Measurements from ENCODE around the gene NTF3.
"Not testable (repeated sequence)": the region's sequence is repeated elsewhere in the genome, so short reads cannot be mapped to it uniquely, and the experiment has no call there.

The NTF3 gene

DNA sequence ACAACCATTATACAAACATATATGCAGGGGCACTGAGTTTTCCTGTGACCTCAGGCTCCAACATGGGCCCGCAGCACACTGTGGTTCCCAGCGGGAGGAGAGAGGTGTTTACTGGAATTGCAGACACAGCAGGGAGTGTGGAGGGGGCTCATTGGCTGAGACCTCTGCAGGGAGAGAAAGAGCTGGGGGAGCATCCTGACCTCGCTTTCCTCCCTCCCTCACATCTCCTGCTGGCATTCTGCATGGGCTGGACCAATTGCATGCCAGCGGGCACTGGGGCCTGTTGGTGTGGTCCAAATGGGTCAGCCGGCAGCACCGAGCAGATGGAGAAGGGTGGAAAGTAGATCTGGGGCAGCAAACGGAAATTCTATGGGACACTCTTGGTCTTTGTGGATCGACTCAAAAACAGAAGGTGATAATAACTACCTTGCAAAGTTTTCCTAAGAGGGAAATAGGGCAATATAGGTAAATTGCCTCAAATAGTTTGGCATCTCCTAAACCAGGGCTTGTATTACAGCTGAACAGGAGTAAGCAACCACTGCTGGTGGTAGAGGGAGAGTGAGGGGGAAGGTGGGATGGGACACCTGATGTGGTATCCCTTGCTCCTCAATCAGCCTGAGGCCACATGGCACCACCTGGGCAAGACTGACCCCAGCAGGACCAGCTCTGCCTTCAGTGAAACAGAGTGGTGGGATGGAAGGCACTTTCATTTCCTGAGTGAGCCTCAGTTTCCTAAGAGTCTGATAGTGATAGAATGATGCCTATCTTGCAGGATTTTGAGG is 86.9 kb downstream of the NTF3 start:
- in situ Hi-C loops (cut with HindIII; ENCODE audit: low pct_ligation_motif_present, low pct_unique_long_range_greater_than_20kb, low sequenced_read_pairs), result no loop called here
- DNase-seq, result no peak

DNA sequence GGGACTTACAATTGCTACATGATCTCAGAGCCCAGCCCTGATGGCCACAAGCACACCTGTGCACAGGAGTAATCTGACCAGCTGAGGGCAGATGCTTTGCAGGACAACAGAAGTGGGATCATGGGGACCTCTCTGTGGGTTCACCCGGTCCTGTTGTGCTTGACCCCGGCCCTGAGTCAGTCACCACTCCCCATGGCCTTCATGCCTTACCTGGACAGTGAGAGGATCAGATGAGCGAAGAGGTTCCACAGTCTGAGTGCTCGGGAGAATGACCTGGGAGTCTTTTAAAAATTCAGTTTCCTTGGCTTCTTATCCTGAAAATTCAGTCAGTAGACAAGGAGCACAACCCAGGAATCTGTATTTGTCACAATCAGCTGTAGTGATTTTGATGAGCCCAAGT is 88.1 kb downstream of the NTF3 start:
- no peak for DNase-seq
- in situ Hi-C loops (cut with HindIII; ENCODE audit: low pct_ligation_motif_present, low pct_unique_long_range_greater_than_20kb, low sequenced_read_pairs), result no loop called here

DNA sequence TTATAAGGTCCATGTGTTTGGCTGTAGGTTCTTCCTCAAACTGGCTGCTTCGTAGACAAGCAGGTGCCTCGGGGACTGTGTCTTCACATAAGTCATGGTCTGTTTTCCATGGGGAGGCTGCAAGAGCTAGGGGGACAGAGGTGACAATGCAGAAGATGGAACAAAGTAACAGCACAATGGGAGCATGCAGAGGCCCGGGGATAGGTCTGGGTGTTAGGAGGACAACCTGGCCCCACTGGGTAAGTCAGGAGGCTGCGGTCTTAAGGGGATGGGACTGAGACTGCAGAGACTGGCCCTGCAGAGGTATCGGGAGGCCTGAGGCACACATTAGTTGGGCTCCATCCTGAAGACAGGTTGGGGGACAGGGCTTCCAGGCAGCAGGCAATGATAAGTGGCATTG is 88.9 kb downstream of the NTF3 start:
- DNase-seq, result no peak
- in situ Hi-C loops (cut with HindIII; ENCODE audit: low pct_ligation_motif_present, low pct_unique_long_range_greater_than_20kb, low sequenced_read_pairs), result no loop called here

DNA sequence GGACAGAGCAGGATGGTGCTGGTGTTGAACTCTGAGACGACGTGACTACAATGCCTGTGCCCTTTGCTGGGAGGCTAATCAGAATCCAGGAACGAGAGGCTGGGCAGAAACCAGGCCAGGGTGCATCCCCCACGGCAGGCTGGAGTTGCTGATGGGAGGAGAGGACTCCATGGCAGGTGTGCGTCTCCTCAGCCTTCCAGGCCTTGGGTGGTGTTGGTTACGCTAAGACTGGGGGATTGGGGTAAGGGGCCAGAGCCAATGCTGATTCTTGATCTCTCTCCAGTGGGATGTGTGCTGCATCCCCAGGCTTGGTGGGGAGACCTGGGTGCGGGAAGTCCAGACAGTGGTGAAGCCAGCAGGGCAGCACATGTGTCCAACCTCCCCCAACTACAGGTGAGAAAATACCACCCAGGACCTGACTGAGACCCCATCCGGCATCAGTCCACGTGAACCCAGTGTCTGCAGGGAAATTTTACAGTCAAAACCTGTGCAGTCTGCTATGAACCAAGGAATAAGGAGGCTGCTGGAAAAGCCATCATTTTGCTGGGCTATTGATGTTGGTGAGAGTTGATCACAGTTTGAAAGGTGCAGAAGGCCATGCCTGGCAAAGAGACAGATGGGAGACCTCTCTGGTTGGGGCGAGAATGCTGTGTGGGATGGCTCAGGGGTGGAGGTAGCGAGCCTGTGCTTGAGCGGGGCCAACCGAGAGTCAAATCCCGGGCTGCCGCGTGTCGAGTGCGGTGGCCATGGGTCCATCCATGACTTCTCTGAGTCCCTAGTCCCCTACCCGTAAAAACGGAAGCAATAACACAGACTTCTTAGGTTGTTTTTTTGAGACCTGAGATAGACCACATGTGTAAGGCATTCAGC is 89.8 kb downstream of the NTF3 start:
- in situ Hi-C loops (cut with HindIII; ENCODE audit: low pct_ligation_motif_present, low pct_unique_long_range_greater_than_20kb, low sequenced_read_pairs), result no loop called here
- no peak for DNase-seq

DNA sequence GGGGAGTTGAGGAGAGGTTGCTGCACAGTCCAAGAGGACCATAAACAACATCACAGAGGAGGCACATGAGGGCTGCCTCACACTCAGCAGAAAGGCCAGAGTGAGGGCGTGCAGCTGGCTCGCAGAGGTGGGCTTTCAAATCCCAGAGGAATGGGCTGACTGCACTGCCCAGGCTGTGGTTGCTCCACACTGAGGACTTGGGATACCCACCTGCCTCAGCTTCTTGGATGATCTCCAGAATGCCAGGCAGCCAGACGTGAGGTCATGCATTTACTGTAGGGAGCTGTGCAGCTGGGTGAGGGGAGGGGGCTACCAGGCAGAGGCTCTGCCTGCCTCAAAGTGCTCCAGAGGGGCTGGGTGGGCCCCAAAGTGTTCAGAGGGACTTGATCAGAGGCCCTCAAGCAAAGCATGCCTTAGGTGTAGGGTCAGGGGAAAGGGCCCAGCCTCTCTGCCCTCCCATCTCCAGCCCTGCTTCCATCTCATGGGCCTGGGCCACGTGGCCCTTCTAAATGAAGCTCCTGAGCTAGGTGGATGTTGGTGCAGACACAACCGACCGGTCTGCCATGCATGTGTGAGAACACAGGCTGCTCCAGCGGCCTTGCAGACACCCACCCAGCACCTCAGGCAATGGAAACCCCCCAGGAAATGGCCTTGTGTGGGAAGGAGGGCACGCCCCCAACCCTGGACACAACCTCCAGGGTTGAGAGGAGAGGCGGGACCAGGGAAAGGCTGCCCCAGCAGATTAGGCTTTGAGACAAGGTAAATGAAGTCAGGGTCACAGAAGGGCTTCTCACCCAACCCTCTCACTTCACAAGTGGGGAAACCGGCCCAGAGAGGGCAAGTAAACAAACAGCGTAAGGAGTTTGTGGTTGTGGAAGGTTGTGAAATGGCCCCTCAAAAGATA is 90.8 kb downstream of the NTF3 start:
- in situ Hi-C loops (cut with HindIII; ENCODE audit: low pct_ligation_motif_present, low pct_unique_long_range_greater_than_20kb, low sequenced_read_pairs), result no loop called here
- DNase-seq, result no peak

DNA sequence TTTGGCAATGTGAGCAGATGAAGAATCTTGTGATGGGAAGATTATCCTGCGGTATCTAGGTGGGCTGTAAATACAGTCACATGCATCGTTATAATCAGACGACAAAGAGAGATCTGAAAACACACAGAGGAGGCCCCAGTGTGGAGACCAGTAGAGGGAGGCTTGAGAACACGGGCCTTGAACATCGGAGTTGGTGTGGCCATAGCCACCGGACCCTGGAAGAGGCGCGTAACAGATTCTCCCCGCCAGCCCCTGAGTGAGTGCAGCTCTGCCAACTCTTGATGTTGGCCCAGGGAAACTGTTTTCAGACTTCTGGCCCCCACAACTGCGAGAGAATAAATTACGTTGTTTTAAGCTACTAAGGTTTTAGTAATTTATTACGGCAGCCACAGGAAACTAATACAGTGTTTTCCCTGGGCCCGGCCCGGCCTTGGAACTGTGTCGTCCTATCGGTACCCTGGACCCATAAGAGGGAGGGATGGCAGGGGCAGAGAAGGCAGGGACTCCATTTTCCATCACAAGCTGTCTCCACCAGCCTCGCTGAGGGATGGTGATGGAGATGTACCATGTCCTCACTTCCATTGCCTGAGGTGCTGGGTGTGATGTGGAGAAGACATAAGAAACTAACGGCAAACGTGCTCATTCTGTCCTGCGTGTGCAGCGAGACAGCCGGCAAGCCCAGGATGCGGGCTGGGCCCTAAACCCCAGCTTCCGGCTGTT is 91.6 kb downstream of the NTF3 start:
- DNase-seq, result no peak
- in situ Hi-C loops (cut with HindIII; ENCODE audit: low pct_ligation_motif_present, low pct_unique_long_range_greater_than_20kb, low sequenced_read_pairs), result no loop called here

DNA sequence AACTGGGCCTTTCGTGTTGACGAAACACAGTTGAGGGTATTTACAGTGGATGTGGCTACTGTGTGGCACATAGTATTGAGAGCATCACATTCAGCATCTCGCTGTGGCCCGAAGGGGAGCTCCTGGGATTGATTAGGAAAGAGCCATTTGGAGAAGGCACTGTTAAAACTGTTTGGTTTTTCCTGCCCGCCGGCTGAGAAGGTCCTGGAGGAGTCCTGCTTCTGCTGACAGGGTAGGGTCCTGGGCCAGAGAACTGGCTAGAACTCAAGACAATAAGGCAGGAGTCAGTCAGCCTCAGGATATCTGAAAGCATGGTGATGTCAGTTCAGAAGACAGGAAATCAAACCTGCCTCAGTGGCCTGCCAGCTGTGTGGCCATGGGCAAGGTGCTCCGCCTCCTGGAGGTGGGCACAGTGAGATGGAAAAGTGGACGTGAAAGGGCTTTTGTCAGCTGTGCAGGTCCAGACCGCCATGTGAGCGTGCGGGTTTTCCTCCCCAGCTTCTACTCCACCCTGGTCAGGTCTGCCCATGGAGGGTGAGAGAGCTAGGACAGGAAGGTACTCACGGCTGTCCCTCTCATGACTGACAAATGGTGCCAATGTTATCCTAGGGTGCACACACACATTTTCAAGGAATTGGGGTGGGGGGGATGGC is 92.3 kb downstream of the NTF3 start:
- DNase-seq, result no peak
- in situ Hi-C loops (cut with HindIII; ENCODE audit: low pct_ligation_motif_present, low pct_unique_long_range_greater_than_20kb, low sequenced_read_pairs), result no loop called here

DNA sequence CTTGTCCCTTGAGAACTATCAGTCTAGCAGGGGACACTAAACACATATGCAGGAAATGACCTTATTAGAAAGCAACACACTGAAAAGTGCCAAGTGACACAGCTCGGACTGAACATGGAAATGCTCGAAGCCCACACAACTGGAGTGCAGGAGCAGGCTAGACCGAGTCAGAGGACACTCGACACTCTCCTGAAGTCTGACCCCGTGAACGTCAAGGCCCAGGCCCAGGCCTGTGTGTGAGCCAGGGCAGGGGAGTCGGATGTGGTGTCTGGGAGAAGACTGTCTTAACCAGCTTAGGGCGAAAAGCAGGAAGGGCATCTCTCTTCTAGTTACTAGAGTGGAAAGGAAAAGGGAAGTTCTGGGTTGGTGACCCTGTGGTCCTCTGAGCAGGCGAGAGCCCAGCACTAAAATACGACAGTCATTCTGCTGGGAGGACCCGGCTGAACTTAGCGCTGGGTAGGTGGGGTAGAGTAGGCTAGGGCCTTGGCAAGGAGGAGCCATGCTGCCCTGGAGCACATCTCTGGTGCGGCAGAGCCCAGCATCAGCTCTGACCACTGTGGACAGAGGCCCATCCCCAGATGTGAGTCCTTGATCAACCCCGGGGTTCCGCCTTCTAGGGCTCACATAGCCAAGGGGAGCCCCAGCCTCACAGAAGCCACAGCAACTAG is 93.0 kb downstream of the NTF3 start:
- in situ Hi-C loops (cut with HindIII; ENCODE audit: low pct_ligation_motif_present, low pct_unique_long_range_greater_than_20kb, low sequenced_read_pairs), result no loop called here
- DNase-seq, result no peak

DNA sequence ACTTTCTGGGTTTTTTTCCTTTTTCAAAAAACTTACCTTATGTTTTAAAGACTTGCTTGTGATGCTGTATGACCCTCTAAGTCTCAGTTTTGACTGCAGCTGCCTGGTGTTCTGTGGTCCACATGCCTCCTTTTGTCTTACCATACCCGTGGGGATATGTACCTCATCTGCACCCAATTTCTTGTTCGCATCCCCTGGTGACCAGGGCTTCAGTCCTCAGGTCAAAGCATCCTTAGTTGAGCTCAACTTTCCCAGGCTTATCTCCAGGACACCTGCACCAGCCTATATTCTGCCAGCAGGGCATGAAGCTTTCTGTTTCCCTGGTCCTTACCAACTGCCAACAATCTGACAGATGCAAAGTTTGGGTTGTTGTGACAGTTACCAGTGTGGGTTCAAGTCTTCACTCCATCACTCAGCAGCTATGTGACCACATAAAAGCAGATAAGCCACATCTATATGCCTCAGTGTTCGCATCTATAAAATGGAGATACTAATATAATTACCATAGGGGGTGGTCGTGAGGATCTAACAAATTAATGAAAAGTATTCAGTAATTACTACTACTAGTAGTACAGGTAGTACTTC is 94.0 kb downstream of the NTF3 start:
- in situ Hi-C loops (cut with HindIII; ENCODE audit: low pct_ligation_motif_present, low pct_unique_long_range_greater_than_20kb, low sequenced_read_pairs), result no loop called here
- no peak for DNase-seq

DNA sequence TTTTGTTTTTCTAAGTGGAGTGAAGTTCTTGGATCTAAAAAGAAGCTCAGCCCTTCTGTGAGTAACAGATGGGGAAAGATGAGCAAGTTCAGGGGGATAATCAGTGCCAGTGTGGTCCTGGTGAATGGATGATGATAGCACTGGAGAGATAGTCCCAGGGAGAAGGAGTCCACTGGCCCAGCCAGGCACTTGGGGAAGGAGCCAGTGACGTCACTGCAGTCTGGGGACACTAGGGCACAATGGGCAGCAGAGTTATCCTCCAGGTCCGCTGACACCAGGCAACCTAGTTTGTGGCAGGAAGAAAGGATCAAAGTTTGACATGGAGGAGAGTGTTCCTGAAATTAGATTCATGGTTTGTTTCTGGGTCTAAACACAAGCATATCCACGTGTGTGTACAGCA is 101.5 kb downstream of the NTF3 start:
- DNase-seq, result no peak
- in situ Hi-C loops (cut with HindIII; ENCODE audit: low pct_ligation_motif_present, low pct_unique_long_range_greater_than_20kb, low sequenced_read_pairs), result no loop called here

DNA sequence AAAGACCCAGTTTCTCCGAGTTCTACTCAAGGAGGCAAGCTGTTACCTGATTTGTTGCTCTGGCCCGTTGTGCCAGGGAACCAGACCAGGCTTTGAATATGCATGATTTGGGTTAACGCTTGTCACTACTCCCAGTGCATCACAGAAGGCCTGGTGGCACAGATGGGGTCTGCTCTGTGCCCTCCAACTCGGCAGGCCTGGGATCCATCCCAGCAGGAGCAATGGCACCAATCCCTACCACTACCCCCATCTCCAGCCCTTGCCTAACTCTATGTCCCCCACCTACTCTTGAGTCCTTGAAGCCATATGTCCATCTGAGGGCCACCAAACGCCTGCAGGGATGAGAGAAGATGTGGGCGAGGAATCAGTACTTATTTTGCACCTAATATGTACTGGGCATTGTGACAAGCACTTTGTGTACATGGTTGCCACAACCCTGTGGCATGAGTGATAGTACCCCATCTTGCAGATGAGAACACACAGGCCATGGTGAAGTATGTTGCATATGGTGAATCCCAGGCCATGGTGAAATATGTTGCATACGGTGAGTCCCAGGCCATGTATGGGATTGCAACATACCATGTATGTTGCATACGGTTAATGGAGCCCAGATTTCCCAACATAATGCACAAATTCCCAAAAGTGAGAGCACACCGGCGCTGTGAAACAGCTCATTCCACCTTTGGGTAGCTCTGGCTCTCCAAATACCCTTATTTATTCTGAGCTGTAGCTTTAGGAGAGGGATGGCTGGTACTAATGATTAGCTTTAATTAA is 102.7 kb downstream of the NTF3 start:
- in situ Hi-C loops (cut with HindIII; ENCODE audit: low pct_ligation_motif_present, low pct_unique_long_range_greater_than_20kb, low sequenced_read_pairs), result no loop called here
- no peak for DNase-seq

DNA sequence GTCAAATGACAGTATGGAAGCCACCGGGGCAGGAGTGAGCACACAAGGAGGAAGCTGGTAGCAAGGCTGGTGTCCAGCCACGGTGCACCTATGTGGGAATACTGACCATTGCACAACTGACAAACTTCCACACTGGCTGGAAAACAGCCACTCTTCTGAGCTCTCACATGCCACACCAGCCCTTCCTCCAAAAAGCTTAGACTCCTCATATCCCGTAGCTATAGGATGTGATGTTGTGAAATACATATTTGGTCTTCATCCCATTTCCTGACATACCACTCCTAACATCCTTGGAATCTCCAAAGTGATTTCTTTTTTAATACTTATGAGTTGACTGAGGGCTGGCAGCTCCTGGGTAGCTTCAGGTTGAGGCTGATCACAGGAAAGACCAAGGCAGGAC is 103.6 kb downstream of the NTF3 start:
- no peak for DNase-seq
- in situ Hi-C loops (cut with HindIII; ENCODE audit: low pct_ligation_motif_present, low pct_unique_long_range_greater_than_20kb, low sequenced_read_pairs), result no loop called here

DNA sequence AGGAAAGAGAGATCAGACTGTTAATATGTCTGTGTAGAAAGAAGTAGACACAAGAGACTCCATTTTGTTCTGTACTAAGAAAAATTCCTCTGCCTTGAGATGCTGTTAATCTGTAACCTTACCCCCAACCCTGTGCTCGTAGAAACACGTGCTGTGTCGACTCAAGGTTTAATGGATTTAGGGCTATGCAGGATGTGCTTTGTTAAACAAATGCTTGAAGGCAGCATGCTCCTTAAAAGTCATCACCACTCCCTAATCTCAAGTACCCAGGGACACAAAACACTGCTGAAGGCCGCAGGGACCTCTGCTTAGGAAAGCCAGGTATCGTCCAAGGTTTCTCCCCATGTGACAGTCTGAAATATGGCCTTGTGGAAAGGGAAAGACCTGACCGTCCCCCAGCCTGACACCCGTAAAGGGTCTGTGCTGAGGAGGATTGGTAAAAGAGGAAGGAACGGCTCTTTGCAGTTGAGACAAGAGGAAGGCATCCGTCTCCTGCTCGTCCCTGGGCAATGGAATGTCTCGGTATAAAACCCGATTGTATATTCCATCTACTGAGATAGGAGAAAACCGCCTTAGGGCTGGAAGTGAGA is 105.2 kb downstream of the NTF3 start:
- in situ Hi-C loops (cut with HindIII; ENCODE audit: low pct_ligation_motif_present, low pct_unique_long_range_greater_than_20kb, low sequenced_read_pairs), result not testable (repeated sequence)

DNA sequence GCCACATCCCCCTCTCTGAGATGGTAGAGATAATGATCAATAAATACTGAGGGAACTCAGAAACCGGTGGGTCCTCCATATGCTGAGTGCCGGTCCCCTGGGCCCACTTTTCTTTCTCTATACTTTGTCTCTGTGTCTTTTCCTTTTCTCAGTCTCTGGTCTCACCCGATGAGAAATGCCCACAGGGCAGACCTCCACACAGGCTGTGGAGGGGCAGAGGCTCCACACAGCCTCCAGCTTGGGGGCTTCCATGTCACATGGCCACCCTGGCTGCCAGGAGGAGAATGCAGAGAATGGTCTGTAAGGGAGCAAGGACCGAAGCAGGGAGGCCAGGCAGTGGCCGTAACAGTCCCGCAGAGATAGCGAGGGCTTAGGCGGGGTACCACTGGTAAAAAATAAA is 105.9 kb downstream of the NTF3 start:
- in situ Hi-C loops (cut with HindIII; ENCODE audit: low pct_ligation_motif_present, low pct_unique_long_range_greater_than_20kb, low sequenced_read_pairs), result no loop called here
- no peak for DNase-seq

More for the DNA sequence above, 105.2 kb downstream of the NTF3 start:
- DNase-seq, result not testable (repeated sequence)

Data from ACHN (cell line).